ENCODE measurements around the gene KCNMA1.

The KCNMA1 gene

GRCh38 chr10:77226853-77227565, 410.6 kb downstream of the KCNMA1 start:
- TF ChIP-seq CTCF (IDR thresholded peaks at IDR 0.05; ENCODE audit: insufficient read depth, low read length, poor library complexity, severe bottlenecking) (no peak), EZH2phosphoT487 (conservative IDR thresholded peaks at IDR 0.05; ENCODE audit: low read length) (no peak)
- Histone ChIP-seq H3K9me3 (ENCODE audit: insufficient read depth, low read length) (no peaks in the 10 kb centered on the region), H3K9ac (ENCODE audit: low read length) (no peak overlapping the region), H3K36me3 (ENCODE audit: low read length) (no peaks in the 10 kb centered on the region), H3K27me3 (ENCODE audit: low read length) (no peaks in the 10 kb centered on the region), H3K79me2 (ENCODE audit: insufficient read depth, low read length) (no peaks in the 10 kb centered on the region), H3F3A (ENCODE audit: insufficient read depth) (no peaks in the 10 kb centered on the region), H4K20me1 (ENCODE audit: low read depth, low read length) (no peaks in the 10 kb centered on the region), H3K4me3 (ENCODE audit: insufficient read depth, low read length, poor library complexity, severe bottlenecking) (no peak overlapping the region), H3K4me2 (ENCODE audit: low read depth, low read length, poor library complexity, severe bottlenecking) (no peak overlapping the region), H2AFZ (ENCODE audit: low read depth, low read length, severe bottlenecking) (no peak overlapping the region), H3K9me2 (replicated peaks; ENCODE audit: insufficient read depth, low read length) (no peaks in the 10 kb centered on the region), H3K27ac (ENCODE audit: low read depth, low read length) (no peak overlapping the region)

DNA sequence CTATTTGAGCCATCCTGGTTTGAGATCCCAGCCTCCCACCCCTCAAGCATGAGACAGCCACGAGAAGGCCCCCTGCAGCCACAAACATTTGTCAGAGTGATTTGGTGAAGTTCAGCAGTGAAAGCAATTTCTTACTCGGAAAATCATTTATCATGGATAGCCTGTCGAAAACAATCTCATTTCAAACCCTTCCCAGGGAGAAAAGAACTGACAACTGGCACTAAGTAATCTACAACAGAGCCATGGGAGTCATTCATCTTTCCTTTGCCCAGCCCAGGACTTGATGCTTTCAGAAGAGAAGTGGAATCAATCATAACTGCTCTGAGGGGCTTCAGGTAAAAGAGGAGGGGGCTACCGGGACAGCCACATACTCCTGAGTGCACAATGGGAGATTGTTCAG, 411.2 kb downstream of the KCNMA1 start:
- no peak for TF ChIP-seq EZH2phosphoT487 (conservative IDR thresholded peaks at IDR 0.05; ENCODE audit: low read length)
- TF ChIP-seq CTCF (IDR thresholded peaks at IDR 0.05; ENCODE audit: insufficient read depth, low read length, poor library complexity, severe bottlenecking), result no peak
- H3K27me3 ChIP-seq (ENCODE audit: low read length), result no peaks in the 10 kb centered on the region
- no peak overlapping the region for H2AFZ ChIP-seq (ENCODE audit: low read depth, low read length, severe bottlenecking)
- no peak overlapping the region for H3K9ac ChIP-seq (ENCODE audit: low read length)
- no peaks in the 10 kb centered on the region for H4K20me1 ChIP-seq (ENCODE audit: low read depth, low read length)
- H3K4me2 ChIP-seq (ENCODE audit: low read depth, low read length, poor library complexity, severe bottlenecking), result no peak overlapping the region
- no peaks in the 10 kb centered on the region for H3K36me3 ChIP-seq (ENCODE audit: low read length)
- no peaks in the 10 kb centered on the region for H3K9me3 ChIP-seq (ENCODE audit: insufficient read depth, low read length)
- no peaks in the 10 kb centered on the region for H3F3A ChIP-seq (ENCODE audit: insufficient read depth)
- no peak overlapping the region for H3K4me3 ChIP-seq (ENCODE audit: insufficient read depth, low read length, poor library complexity, severe bottlenecking)
- H3K79me2 ChIP-seq (ENCODE audit: insufficient read depth, low read length), result no peaks in the 10 kb centered on the region
- H3K27ac ChIP-seq (ENCODE audit: low read depth, low read length), result no peak overlapping the region
- H3K9me2 ChIP-seq (replicated peaks; ENCODE audit: insufficient read depth, low read length), result no peaks in the 10 kb centered on the region

DNA sequence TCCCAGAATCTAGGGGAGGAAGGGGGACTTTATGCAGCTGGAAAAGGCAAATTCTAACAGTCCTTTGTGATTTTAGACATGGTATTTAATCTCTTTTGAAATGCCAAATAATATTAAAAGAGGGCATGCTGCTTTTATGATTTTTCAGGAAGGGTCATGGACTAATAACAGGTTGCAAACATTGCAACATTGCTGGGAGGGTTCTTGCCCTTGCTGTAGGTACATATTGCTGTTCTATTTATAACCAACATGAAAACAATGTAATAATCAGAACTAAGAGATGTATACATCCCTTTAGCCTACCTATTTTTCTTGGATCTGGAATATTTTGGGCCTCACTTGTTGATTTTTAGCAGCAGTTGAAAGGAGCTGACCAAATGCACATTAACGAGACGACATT, 411.6 kb downstream of the KCNMA1 start:
- no peaks in the 10 kb centered on the region for H3F3A ChIP-seq (ENCODE audit: insufficient read depth)
- no peak overlapping the region for H3K27ac ChIP-seq (ENCODE audit: low read depth, low read length)
- TF ChIP-seq CTCF (IDR thresholded peaks at IDR 0.05; ENCODE audit: insufficient read depth, low read length, poor library complexity, severe bottlenecking), result no peak
- no peak for TF ChIP-seq EZH2phosphoT487 (conservative IDR thresholded peaks at IDR 0.05; ENCODE audit: low read length)

More for the DNA sequence above, 411.6 kb downstream of the KCNMA1 start:
- Histone ChIP-seq H3K27me3 (ENCODE audit: low read length) (no peaks in the 10 kb centered on the region), H3K9me3 (ENCODE audit: insufficient read depth, low read length) (no peaks in the 10 kb centered on the region), H3K4me3 (ENCODE audit: insufficient read depth, low read length, poor library complexity, severe bottlenecking) (no peak overlapping the region), H3K9ac (ENCODE audit: low read length) (no peak overlapping the region), H3K36me3 (ENCODE audit: low read length) (no peaks in the 10 kb centered on the region), H3K9me2 (replicated peaks; ENCODE audit: insufficient read depth, low read length) (no peaks in the 10 kb centered on the region), H3K4me2 (ENCODE audit: low read depth, low read length, poor library complexity, severe bottlenecking) (no peak overlapping the region), H2AFZ (ENCODE audit: low read depth, low read length, severe bottlenecking) (no peak overlapping the region), H4K20me1 (ENCODE audit: low read depth, low read length) (no peaks in the 10 kb centered on the region), H3K79me2 (ENCODE audit: insufficient read depth, low read length) (no peaks in the 10 kb centered on the region)

Data from SU-DHL-6 (cell line).